ENCODE measurements around the gene ZSWIM4.

GRCh38 chr19:13797058-13797440 is 1.8 kb downstream of the ZSWIM4 start:
- TF ChIP-seq POLR2AphosphoS5 (IDR thresholded peaks at IDR 0.05; ENCODE audit: low read depth, low read length) (no peak), SIN3A (IDR thresholded peaks at IDR 0.05; ENCODE audit: borderline replicate concordance, insufficient read depth, low read depth, low read length) (no peak), CTCF (IDR thresholded peaks at IDR 0.05) (no peak), REST (IDR thresholded peaks at IDR 0.05; ENCODE audit: insufficient read depth in 1 of 2, low read depth in 2 of 2, low read length in 1 of 2) (no peak)

Measured in Panc1 (cell line).